Pancreas (tissue), 10 donors: ENCODE results near the gene KLB. TPM values are rescaled to one million over a fixed set of nuclear protein-coding genes. Genes with fewer than 3 reads are reported as not detected.

Experiments used
- ATAC-seq, 4 donors: fragments of 200-7000 bp; cut with Tn5 transposase; one replicate each; pipeline versions ENCODE4 v1.8.0 to v1.9.1; 2020; ENCODE audit warnings: mild to moderate bottlenecking in 4 of 4, moderate library complexity in 4 of 4
- DNase-seq, 6 donors: peaks; one replicate each; pipeline ENCODE4 v3.0.0-alpha.2; 2020
- FAIRE-seq: peaks from 2 replicates; lab custom pipeline; 2012; peaks lifted over from hg19 to GRCh38; lab: Jason Lieb, UNC
- H3K27ac ChIP-seq, 4 donors: fragments of 200-600 bp; sonication (generic); 1 replicate in 3 of 4; 2 replicates in 1 of 4; pipeline versions ENCODE4 v1.5.0 to v1.8.0; 2020
- H3K27me3 ChIP-seq, 4 donors: fragments of 200-600 bp; one replicate each; pipeline ENCODE4 v1.8.0; 2021
- H3K36me3 ChIP-seq, 3 donors: fragments of 200-600 bp; sonication (generic) in 1 of 3; one replicate each; pipeline versions ENCODE4 v1.5.0 to v1.8.0; 2020 to 2021
- H3K4me1 ChIP-seq, 3 donors: fragments of 200-600 bp; one replicate each; pipeline ENCODE4 v1.8.0; 2021
- H3K4me3 ChIP-seq, 4 donors: fragments of 200-600 bp; sonication (generic) in 2 of 4; one replicate each; pipeline versions ENCODE4 v1.5.0 to v1.8.0; 2020 to 2021
- H3K9me3 ChIP-seq, 4 donors: fragments of 200-600 bp; one replicate each; pipeline ENCODE4 v1.8.0; 2021
- WGBS, 2 donors: extraction: QIAGEN DNeasy Blood & Tissue Kit; methylation state at CpG; one replicate each; pipeline ENCODE4 v1.1.7; 2013; 5-methylcytosine and 5-hydroxymethylcytosine counted together
- intact Hi-C, 3 donors: fragments of 100-400 bp; cut with DNase I; formaldehyde crosslinking; loops; one replicate each; pipeline versions ENCODE4 v1.11.1 to v1.14.2; 2022
- polyA plus RNA-seq, 2 donors: library from polyadenylated mRNA; stranded (reverse); fragments of 200-250 nt; gene quantifications; one replicate each; pipeline ENCODE4 v1.2.3, GENCODE V29; 2013
- total RNA-seq, 6 donors: library from RNA; stranded (reverse); fragmentation: NEBNext Ultra II Directional in 4 of 6; extraction: Animal tissue kit (Norgen Biotek cat#: 25700) in 4 of 6; gene quantifications; one replicate each; pipeline versions ENCODE4 v1.2.1 to v1.2.4, GENCODE V29; 2021 to 2023
- TF ChIP-seq, protein P1 (sequence below), 4 donors: fragments of 200-600 bp; sonication (generic) in 3 of 4; IDR thresholded peaks; one replicate each; pipeline versions ENCODE4 v1.5.0 to v1.8.0; 2021; ENCODE audit warnings: antibody characterized with exemption in 4 of 4
- donor health status: healthy with polysubstance abuse.
- donor health status: DM: no; HTN: no; CAD: no; lungs with moderate emphysema.
- donor health status: DM: no; HTN: no; CAD: no.
- donor health status: control.
- donor health status: control.
- donor health status: Bipolar disorder and iron deficiency.
- donor health status: DM: yes; HTN: yes; CAD: no.
- donor health status: DM: no; HTN: no; CAD: no.
- donor health status: DM: no; HTN: no; CAD: no.
- donor health status: DM: yes; HTN: yes; CAD: no.

KLB gene
- total and polyA plus RNA-seq, 8 donors, result 0.94 to 4.6 (median 2.1) TPM

DNA sequence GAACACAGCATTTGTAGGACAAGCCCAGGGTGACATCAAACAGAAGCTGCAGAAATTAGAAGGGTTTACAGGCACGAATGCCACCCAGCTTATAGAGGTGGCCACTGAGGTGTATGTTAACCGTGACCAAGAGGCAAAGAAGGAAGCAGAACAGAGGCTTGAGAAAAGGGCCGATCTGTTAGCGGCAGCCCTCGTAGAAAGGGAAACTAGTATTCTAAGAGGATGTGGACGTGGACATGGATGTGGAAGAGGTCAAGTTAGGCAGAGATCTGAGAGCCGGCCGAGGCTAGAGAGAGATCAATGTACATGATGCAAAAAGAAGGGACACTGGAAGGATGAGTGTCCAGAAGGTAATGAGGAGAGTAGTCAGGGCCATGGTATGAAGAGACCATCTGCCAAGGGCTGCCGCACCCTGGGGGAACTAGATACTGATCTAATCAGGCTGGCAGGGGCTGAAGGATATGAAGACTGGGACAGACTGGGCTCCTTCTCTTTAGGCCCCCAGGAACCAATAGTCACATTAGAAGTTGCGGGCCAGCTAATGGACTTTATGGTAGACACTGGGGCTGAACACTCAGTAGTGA, 79.6 kb downstream of the KLB start:
- FAIRE-seq, result no peak
- no peak overlapping the region for H3K4me3 ChIP-seq
- DNase-seq, result no peak
- H3K36me3 ChIP-seq, result no peaks in the 10 kb centered on the region
- H3K9me3 ChIP-seq, result no peaks in the 10 kb centered on the region
- ATAC-seq, result no peak
- WGBS, 2 donors, result 82% methylated on average over 10 of the region's 10 CpGs
- intact Hi-C loops, result no loop called here
- H3K27me3 ChIP-seq, result no peaks in the 10 kb centered on the region
- H3K4me1 ChIP-seq, result no peaks in the 10 kb centered on the region
- no peak overlapping the region for H3K27ac ChIP-seq
- TF ChIP-seq, protein P1, sequence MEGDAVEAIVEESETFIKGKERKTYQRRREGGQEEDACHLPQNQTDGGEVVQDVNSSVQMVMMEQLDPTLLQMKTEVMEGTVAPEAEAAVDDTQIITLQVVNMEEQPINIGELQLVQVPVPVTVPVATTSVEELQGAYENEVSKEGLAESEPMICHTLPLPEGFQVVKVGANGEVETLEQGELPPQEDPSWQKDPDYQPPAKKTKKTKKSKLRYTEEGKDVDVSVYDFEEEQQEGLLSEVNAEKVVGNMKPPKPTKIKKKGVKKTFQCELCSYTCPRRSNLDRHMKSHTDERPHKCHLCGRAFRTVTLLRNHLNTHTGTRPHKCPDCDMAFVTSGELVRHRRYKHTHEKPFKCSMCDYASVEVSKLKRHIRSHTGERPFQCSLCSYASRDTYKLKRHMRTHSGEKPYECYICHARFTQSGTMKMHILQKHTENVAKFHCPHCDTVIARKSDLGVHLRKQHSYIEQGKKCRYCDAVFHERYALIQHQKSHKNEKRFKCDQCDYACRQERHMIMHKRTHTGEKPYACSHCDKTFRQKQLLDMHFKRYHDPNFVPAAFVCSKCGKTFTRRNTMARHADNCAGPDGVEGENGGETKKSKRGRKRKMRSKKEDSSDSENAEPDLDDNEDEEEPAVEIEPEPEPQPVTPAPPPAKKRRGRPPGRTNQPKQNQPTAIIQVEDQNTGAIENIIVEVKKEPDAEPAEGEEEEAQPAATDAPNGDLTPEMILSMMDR (IDR thresholded peaks at IDR 0.05), result no peak

DNA sequence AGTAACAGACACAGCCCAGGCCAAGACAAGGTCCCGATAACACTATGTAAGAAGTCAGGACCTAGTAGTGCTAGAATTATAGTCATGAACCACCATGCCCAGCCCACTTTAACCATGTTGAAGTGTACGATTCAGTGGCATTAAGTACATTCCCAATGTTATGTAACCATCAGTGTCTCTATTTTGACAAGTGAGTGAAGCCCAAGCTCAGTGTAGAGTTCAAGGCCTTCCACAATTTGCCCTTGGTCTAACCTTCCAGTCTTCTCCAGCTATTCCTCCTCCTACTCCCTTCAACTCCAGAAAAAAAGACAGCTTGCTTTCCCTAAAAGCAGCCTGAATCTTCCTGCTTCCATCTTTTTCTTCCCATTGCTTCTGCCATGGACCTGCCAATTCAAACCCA, 83.6 kb downstream of the KLB start:
- H3K4me1 ChIP-seq, result no peaks in the 10 kb centered on the region
- H3K4me3 ChIP-seq, result no peak overlapping the region
- no peaks in the 10 kb centered on the region for H3K36me3 ChIP-seq
- H3K27ac ChIP-seq, result no peak overlapping the region
- H3K9me3 ChIP-seq, result no peaks in the 10 kb centered on the region
- no peaks in the 10 kb centered on the region for H3K27me3 ChIP-seq
- intact Hi-C loops, result no loop called here
- FAIRE-seq (no peak), DNase-seq (no peak), ATAC-seq (no peak)
- WGBS, 2 donors, result 83 to 86% methylated on average over 2 of the region's 2 CpGs
- TF ChIP-seq, protein P1 (IDR thresholded peaks at IDR 0.05), result no peak

DNA sequence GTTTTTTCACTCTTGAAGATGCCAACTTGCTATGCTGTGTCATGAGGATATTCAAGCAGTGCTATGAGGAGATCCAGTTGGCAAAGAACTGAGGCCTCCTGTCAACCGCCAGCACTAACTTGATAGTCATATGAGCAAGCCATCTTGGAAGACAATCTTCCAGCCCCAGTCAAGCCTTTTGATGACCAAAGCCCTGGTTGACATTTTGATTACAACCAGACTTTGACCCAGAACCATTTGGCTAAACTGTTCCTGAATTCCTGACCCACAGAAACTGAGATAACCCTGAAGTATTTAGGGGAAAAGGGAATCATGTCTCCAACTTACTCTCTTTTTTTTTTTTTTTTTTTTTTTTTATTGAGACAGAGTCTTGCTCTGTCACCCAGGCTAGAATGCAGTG, 87.6 kb downstream of the KLB start:
- FAIRE-seq, result no peak
- peaks cover 0 to 11% (median 3%) of the 10 kb centered on the region in 3 donors for H3K36me3 ChIP-seq
- no peaks in the 10 kb centered on the region for H3K27me3 ChIP-seq
- no peak for ATAC-seq
- no peak for DNase-seq
- H3K4me1 ChIP-seq, result no peaks in the 10 kb centered on the region
- WGBS, 2 donors, result 96 to 100% methylated on average over 1 of the region's 1 CpG
- H3K9me3 ChIP-seq, result no peaks in the 10 kb centered on the region
- no peak overlapping the region for H3K27ac ChIP-seq
- TF ChIP-seq, protein P1 (IDR thresholded peaks at IDR 0.05), result no peak
- H3K4me3 ChIP-seq, result no peak overlapping the region
- intact Hi-C loops, result no loop called here

DNA sequence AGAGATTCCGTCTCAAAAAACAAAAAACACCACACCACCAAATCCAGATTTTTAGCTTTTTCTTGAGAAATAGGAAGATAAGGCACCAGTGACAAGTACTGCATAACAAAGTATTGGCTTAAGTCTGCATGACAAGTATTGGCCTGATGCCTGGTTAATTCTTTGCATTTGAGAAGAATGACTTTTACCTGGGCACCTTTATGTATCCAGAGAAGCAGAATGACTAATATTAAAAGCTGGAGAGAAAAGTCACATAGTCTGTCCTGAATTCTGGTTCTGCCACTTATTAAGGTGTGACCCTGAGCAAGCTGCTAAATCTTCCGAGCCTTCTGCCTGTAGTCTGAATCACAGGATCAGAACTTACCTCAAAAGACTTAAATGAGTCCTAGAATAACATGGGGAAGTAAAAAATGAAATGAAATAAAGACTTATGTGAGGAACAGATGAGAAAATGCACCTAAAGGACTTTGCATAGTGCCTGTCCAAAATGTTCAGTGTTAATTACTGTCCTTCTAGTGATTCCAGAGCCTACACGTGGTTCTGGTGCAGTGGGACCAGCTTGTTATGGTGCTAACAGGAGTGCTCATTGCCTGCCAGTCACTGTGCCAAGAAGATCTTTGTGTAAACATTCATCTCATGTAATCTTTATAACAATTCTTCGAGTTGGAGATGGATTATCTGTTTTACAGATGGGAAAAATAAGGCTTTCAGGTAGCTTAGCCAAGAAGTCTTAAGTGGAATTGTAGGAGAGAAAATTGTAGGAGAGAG, 88.9 kb downstream of the KLB start:
- DNase-seq (no peak), FAIRE-seq (no peak), ATAC-seq (peak in 3 of 4 donors; percentile 23 to 41 (median 32))
- Histone ChIP-seq H3K36me3 (peaks cover 0 to 24% (median 7%) of the 10 kb centered on the region in 3 donors), H3K27ac (no peak overlapping the region), H3K27me3 (no peaks in the 10 kb centered on the region), H3K9me3 (no peaks in the 10 kb centered on the region), H3K4me1 (no peaks in the 10 kb centered on the region), H3K4me3 (no peak overlapping the region)
- intact Hi-C loops, result no loop called here
- 45 to 57% methylated on average over 4 of the region's 4 CpGs for WGBS, 2 donors
- TF ChIP-seq, protein P1 (IDR thresholded peaks at IDR 0.05), result no peak
